Kidney epithelial cell (primary cell): ENCODE data around the gene MAP1A. TPM values are rescaled to one million over a fixed set of nuclear protein-coding genes. Genes with fewer than 3 reads are reported as not detected.

ENCODE experiments used
- DNase-seq: peaks from one replicate; pipeline ENCODE4 v3.0.0-alpha.2; 2010; ENCODE audit warnings: low read depth
- H3K27me3 ChIP-seq: 2 replicates; pipeline ENCODE4 v1.6.0; 2011; ENCODE audit warnings: low read length; ENCODE audit not compliant: control insufficient read depth, insufficient read depth
- H3K36me3 ChIP-seq: 2 replicates; pipeline ENCODE4 v1.5.1; 2011; ENCODE audit warnings: low read length; ENCODE audit not compliant: control insufficient read depth, insufficient read depth
- H3K4me3 ChIP-seq: 2 replicates; pipeline ENCODE4 v1.5.1; 2011; ENCODE audit warnings: low read depth, mild to moderate bottlenecking, control low read depth, low read length
- total RNA-seq: library from RNA; depleted of rRNA; stranded (reverse); fragments of >200 nt; gene quantifications from 2 replicates; pipeline ENCODE4 v1.2.3, GENCODE V29; 2015
- TF ChIP-seq, protein P1 (sequence below): IDR thresholded peaks from 2 replicates; pipeline ENCODE4 v1.5.1; 2011; ENCODE audit warnings: mild to moderate bottlenecking, moderate library complexity, low read length, control low read depth, inconsistent platforms; ENCODE audit not compliant: insufficient read depth, poor library complexity, severe bottlenecking

The MAP1A gene
- 2.0 and 2.5 TPM in 2 replicates for total RNA-seq

GRCh38 chr15:43517354-43518196, at the start of gene MAP1A:
Gene MAP1A, plus strand, starts transcription at chr15:43517608. Its CDS starts 3,866 bp downstream, at chr15:43521474.
- H3K27me3 ChIP-seq = peaks cover 9% of the 10 kb centered on the region
- TF ChIP-seq, protein P1, sequence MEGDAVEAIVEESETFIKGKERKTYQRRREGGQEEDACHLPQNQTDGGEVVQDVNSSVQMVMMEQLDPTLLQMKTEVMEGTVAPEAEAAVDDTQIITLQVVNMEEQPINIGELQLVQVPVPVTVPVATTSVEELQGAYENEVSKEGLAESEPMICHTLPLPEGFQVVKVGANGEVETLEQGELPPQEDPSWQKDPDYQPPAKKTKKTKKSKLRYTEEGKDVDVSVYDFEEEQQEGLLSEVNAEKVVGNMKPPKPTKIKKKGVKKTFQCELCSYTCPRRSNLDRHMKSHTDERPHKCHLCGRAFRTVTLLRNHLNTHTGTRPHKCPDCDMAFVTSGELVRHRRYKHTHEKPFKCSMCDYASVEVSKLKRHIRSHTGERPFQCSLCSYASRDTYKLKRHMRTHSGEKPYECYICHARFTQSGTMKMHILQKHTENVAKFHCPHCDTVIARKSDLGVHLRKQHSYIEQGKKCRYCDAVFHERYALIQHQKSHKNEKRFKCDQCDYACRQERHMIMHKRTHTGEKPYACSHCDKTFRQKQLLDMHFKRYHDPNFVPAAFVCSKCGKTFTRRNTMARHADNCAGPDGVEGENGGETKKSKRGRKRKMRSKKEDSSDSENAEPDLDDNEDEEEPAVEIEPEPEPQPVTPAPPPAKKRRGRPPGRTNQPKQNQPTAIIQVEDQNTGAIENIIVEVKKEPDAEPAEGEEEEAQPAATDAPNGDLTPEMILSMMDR = no peak
- no peaks in the 10 kb centered on the region for H3K36me3 ChIP-seq
- peak within 1 kb of the TSS; percentile 43 for H3K4me3 ChIP-seq
- DNase-seq = no peak

GRCh38 chr15:43469867-43470266, 47.5 kb upstream of the MAP1A start:
- TF ChIP-seq, protein P1 = no peak
- H3K4me3 ChIP-seq = no peak overlapping the region
- H3K36me3 ChIP-seq = no peaks in the 10 kb centered on the region
- H3K27me3 ChIP-seq = no peaks in the 10 kb centered on the region
- DNase-seq = no peak

DNA sequence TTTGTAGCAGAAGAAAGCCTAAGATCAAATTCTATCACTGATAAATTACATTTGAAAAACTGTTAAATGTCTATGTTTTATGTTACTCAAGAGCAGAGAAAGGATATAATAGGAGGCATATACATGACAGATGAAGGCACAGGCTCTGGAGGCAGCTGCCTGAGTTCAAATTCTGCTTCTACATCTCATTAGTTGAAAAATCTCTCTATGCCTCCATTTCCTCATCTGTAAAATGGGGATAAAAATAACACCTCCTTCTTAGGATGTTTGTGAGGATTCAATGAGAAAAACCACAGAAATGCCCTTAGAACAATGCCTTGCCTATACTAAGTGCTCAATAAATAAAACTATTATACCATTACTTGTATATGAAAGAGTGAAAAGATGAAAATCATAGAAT, 45.4 kb upstream of the MAP1A start:
- TF ChIP-seq, protein P1 = no peak
- Histone ChIP-seq H3K36me3 (no peaks in the 10 kb centered on the region), H3K27me3 (no peaks in the 10 kb centered on the region), H3K4me3 (no peak overlapping the region)
- DNase-seq = no peak

- Histone ChIP-seq H3K36me3 (no peaks in the 10 kb centered on the region), H3K4me3 (no peak overlapping the region), H3K27me3 (no peaks in the 10 kb centered on the region)
- TF ChIP-seq, protein P1 = no peak
- no peak for DNase-seq
These were observed 43.5 kb upstream of the MAP1A start for GRCh38 chr15:43473885-43474284.

DNA sequence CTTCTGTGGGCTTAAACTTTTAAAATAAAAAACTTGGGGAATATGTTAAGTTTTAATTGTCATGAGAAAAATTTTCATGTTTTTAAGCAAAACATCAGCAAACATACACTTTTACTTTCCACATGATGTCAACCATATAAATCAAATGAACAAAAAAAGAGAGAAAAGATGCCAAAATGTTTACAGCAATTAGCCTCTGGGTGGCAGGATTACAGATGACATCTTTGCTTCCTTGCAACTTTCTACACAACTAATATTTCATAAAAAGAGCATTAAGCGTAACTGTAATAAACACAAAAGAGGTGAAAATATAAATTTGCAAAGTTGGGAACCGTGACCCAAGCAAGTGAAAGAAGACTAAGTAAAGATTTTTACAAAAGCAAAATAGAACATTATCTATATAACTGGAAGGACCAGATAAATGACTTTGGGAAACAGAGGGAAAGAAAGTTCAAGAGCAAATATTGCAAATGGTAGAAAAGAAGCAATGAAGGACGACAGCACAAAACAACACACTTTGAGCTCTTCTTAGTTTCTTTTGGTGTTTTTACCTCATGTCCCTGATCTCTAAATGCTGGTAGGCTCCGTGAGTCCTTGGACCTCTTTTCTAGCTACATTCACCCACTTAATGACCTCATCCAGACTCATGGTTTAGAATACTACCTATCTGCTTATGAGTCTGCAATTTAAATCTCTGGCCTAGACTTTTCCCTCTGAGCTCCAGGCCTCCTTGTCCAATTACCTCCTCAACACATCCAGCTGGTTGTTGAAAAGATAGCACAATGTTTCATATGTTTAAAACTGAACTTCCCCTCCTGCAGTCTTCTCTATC, 33.9 kb upstream of the MAP1A start:
- no peak overlapping the region for H3K4me3 ChIP-seq
- TF ChIP-seq, protein P1 = peak; percentile 13
- H3K27me3 ChIP-seq = no peaks in the 10 kb centered on the region
- no peak for DNase-seq
- peaks cover 1% of the 10 kb centered on the region for H3K36me3 ChIP-seq
